Urothelium cell line (cell line): ENCODE data around the gene CRABP2.

Experiments used
- DNase-seq: peaks from one replicate; pipeline ENCODE4 v3.0.0; 2011; ENCODE audit warnings: low spot score, mixed read lengths
- FAIRE-seq: peaks from 2 replicates; lab custom pipeline; 2011; peaks lifted over from hg19 to GRCh38; lab: Jason Lieb, UNC

Gene CRABP2

GRCh38 chr1:156692925-156693847 lies 12.2 kb downstream of the CRABP2 start:
- DNase-seq (no peak), FAIRE-seq (no peak)

GRCh38 chr1:156692441-156692924 lies 12.9 kb downstream of the CRABP2 start:
- DNase-seq: no peak
- FAIRE-seq: no peak

DNA sequence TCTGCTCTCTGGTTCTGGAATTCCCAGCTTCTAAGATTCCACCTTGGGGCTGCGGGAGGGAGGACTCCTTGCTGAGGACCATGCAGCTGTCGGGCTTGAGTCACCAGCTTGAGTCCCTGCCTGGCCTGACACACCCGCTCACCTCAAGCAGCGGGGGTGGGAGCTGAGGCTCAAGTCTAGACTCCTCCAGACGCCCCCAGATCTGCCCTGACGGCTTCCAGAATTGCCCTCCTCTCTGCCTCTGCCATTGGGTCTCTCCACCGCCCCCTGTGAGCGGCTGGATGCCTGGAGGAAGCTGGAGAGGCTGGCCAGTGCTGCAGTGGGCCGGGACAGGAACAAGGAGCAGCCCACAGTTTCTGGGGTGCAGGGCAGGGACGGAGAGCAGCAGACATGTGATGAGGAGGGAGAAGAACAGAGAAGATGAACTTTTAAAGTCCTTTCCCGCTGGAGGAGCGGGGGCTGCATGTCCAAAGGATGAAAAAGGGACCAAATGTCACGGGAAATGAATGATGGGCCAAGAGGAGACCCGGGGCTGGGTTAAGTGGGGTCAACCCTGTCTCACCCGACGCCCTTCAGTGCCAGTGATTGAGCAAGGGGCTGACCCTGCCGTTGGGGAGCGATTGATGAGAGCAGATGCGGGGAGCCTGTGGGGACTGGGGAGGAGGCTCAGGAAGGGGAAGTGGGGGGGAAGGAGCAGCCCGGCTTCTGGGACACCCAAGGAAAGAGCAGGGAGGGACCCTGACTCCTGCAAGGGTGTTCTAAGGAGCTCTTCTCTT lies 13.5 kb downstream of the CRABP2 start:
- DNase-seq: peak; percentile 68

DNA sequence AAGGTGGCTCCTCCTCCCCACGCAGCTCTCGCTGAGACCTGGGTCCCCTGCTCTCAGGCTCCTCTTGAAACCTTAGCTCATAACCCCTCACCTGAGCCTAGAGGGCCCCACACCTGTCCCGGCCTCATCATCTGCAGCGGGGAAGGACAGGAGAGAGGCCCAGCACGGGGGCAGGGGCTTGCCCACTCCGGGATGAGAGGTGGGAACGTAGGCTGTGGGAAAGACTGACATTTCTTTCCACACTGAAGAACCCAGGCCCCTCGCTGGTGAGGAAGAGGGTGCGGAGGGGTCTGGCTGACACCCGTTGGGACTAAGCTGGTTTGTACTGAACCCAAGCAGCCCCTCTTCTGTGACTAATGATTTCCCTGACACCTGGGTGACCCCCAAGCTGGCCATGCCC lies 14.2 kb downstream of the CRABP2 start:
- FAIRE-seq (no peak), DNase-seq (no peak)

More for the DNA sequence above, 13.5 kb downstream of the CRABP2 start:
- no peak for FAIRE-seq

DNA sequence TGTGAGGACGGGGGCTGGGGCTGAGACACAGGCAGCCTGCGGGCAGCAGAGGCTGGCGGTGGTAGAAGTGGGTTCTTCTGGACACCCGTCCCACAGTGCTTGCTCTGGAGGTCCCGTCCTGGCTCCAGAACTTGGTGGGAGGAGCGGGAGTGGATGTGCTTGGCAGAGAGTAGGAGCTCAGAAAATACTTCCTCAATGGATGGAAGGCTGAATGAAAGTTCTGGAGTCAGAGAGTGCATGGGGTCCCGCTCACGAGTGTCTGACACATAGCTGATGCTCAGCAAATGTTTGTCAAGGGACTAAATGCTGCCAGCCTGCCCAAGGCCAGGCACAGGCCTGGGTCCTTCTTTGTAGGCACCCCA lies 14.7 kb downstream of the CRABP2 start:
- FAIRE-seq: no peak
- DNase-seq: no peak

DNA sequence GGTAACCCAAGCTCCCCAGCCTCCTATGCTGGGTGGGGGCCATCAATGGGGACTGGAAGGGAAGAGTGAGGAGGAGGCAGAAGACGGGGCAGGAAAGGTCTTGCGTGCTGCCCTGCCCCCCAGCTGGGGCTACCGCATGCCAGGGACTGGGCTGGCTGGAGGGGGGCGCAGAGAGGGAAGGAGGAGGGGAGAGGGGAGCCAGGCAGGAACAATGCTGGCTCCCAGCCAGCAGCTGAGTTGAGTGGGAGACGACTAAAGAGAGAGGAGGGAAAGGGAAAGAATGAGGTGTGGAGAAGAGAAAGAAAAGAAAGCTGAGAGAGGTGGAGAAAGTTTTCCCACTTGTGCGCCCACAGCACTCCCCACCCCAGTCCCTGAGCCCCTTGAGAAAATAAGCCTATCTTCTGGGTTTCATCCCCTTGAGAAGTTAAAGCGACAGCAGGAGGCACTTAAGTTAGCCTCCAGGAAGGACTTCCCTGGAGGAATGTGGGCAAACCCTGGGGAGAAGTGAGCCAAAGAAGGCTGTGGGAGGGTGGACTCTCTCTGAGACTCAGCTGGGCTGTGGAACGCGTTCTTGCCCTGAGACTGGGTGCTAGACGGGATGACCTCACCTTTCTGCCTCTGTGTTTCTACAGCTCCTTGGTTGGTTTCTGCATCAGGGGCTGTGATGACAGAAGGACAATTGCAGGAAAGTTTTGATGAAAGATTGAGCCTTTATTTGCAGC lies 15.3 kb downstream of the CRABP2 start:
- no peak for FAIRE-seq
- DNase-seq: peak; percentile 35

- FAIRE-seq: no peak
- peak; percentile 90 for DNase-seq
Measured at GRCh38 chr1:156689035-156689952, 16.1 kb downstream of the CRABP2 start.

GRCh38 chr1:156684227-156684782 lies 21.1 kb downstream of the CRABP2 start:
- FAIRE-seq (no peak), DNase-seq (no peak)

DNA sequence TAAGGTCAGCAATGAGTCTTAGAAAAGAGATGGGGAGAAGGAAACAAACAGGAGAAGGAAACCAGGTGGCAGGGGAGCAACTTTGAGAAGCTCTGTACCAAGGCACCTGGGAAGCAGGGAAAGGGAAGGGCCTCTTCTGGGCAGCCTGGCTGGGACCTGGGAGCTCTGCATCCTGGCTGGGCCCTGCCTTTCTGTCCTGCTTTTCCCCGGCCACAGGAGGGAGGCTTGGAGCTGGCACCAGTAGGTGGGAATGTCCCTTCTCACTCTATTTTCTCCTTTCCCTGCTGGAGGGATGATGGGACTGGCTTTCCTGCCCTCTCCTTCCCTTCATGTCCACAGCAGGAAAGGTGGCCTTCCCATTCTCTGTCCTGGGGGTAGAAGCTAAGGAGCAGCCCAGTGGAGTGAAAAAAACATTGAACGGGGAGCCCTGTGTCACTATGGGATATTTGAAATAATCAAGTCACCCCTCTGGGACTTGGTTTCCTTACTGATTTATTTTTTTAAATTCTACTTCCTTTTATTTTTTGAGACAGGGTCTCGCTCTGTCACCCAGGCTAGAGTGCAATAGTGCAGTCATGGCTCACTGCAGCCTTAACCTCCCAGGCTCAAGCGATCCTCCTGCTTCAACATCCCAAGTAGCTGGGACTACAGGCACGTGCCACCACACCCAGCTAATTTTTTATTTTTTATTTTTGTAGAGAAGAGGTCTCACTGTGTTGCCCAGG lies 23.1 kb downstream of the CRABP2 start:
- no peak for DNase-seq
- FAIRE-seq: no peak

GRCh38 chr1:156681196-156681960 lies 24.0 kb downstream of the CRABP2 start:
- no peak for FAIRE-seq
- no peak for DNase-seq

- FAIRE-seq (no peak), DNase-seq (no peak)
Measured at GRCh38 chr1:156680056-156680455, 25.3 kb downstream of the CRABP2 start.

- DNase-seq: peak; percentile 71
- FAIRE-seq: peak; percentile 35
Measured at GRCh38 chr1:156677616-156678596, 27.5 kb downstream of the CRABP2 start.

DNA sequence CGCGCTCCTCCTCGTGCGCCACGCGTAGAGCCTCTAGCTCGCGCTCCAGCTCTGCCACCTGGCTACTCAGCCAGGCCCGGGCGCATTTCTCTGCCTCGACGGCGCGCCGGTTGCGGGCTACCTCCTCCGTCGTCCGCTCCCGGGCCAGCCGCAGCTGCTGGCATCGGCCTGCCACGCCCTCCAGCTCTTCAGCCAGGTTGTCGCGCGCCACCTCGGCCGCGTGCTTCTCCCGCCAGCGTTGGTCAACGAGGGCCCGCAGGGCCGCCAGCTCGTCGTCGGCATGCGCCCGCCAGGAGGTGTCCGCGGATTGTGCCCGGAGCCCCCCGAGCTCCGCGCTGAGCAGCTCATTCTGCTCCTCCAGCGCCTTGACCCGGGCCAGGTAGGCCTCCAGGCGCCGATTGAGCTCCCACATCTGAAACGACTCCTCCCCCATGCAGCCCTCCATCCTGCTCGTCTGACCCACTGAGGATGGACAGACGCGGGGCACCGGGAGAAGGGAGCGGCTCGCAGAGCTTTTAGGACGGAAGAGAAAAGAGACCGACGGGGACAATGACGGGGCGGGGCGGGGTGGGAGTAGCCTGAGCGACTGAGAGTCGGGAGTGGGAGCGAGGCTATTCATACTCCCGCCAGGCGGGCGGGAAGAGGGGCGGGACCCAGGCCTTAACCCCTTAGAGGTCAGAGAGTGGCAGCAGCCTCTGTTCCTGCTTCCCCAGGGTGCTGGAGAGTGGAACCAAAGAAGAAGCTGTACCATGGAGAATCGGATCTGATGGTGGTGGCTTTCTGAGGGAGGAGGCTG lies 28.4 kb downstream of the CRABP2 start, which contains the start of gene NES:
Gene NES (minus strand): TSS at position 588 of the 796 bp plus-strand sequence. CDS start 143 bp downstream, at position 445.
- FAIRE-seq (no peak), DNase-seq (peak; percentile 73)

GRCh38 chr1:156676114-156676819 lies 29.1 kb downstream of the CRABP2 start:
- DNase-seq (no peak), FAIRE-seq (no peak)
